Caco-2 (cell line): ENCODE data around the gene KRTAP10-4. TPM values are rescaled to one million over a fixed set of nuclear protein-coding genes. Genes with fewer than 3 reads are reported as not detected.
"Not testable (repeated sequence)": the region's sequence is repeated elsewhere in the genome, so short reads cannot be mapped to it uniquely, and the experiment has no call there.

Source experiments
- BruUV-seq: library from RNA; stranded (reverse); fragments of 400-500 nt; replicated peaks from 2 replicates; lab custom pipeline; 2021; lab: Mats Ljungman, UMichigan
- CTCF ChIA-PET: fragments of 300-600 bp; sonication (Branson Sonifier 250); formaldehyde crosslinking; loops from one replicate; lab custom pipeline; 2022; ENCODE audit warnings: antibody characterized with exemption; lab: Charles Lee
- POLR2A ChIA-PET: fragments of 300-600 bp; sonication (Branson Sonifier 250); formaldehyde crosslinking; loops from one replicate; lab custom pipeline; 2022; ENCODE audit warnings: antibody characterized with exemption; lab: Charles Lee
- DNase-seq, 2 experiments: peaks; one replicate each; pipeline versions ENCODE4 v3.0.0 to v3.0.0-alpha.2; 2020 to 2022
- H3K27me3 ChIP-seq: replicated peaks from 2 replicates; pipeline ENCODE4 v1.6.0; 2011; ENCODE audit warnings: low read length; ENCODE audit not compliant: control insufficient read depth, insufficient read depth
- H3K36me3 ChIP-seq: 2 replicates; pipeline ENCODE4 v1.5.1; 2011; ENCODE audit warnings: low read length; ENCODE audit not compliant: control insufficient read depth, insufficient read depth
- H3K4me1 ChIP-seq: fragments of 250-450 bp; sonication (Bioruptor Pico); 2 replicates; pipeline ENCODE4 v1.5.1; 2020; ENCODE audit warnings: mild to moderate bottlenecking
- H3K4me3 ChIP-seq: 2 replicates; pipeline ENCODE4 v1.5.1; 2011; ENCODE audit warnings: low read depth, mild to moderate bottlenecking, control low read depth, low read length
- H3K9me3 ChIP-seq: fragments of 250-450 bp; sonication (Bioruptor Pico); 2 replicates; pipeline ENCODE4 v1.5.1; 2020; ENCODE audit warnings: mild to moderate bottlenecking, moderate library complexity
- H3K27ac Mint-ChIP-seq: one replicate; pipeline ENCODE4 v1.8.0; 2022; ENCODE audit warnings: mixed read lengths; ENCODE audit not compliant: unreplicated experiment
- H3K27me3 Mint-ChIP-seq: one replicate; pipeline ENCODE4 v1.8.0; 2022; ENCODE audit warnings: mixed read lengths; ENCODE audit not compliant: insufficient read depth, unreplicated experiment
- H3K36me3 Mint-ChIP-seq: one replicate; pipeline ENCODE4 v1.8.0; 2022; ENCODE audit warnings: mild to moderate bottlenecking, mixed read lengths; ENCODE audit not compliant: insufficient read depth, unreplicated experiment
- H3K4me1 Mint-ChIP-seq: one replicate; pipeline ENCODE4 v1.8.0; 2022; ENCODE audit warnings: low read depth, mixed read lengths; ENCODE audit not compliant: unreplicated experiment
- H3K4me3 Mint-ChIP-seq: one replicate; pipeline ENCODE4 v1.8.0; 2022; ENCODE audit warnings: mild to moderate bottlenecking, moderate library complexity, mixed read lengths; ENCODE audit not compliant: unreplicated experiment
- H3K9me3 Mint-ChIP-seq: one replicate; pipeline ENCODE4 v1.8.0; 2022; ENCODE audit warnings: mixed read lengths; ENCODE audit not compliant: unreplicated experiment
- CTCF ChIP-seq, 2 experiments: fragments of 200-600 bp in 1 of 2; IDR thresholded peaks; 1 replicate in 1 of 2; 2 replicates in 1 of 2; pipeline versions ENCODE4 v1.5.1 to v1.8.0; 2011 to 2022; ENCODE audit warnings: antibody characterized with exemption in 1 of 2, control low read depth in 1 of 2, inconsistent platforms in 1 of 2, low read depth in 1 of 2, low read length in 1 of 2, mild to moderate bottlenecking in 1 of 2, moderate library complexity in 1 of 2; ENCODE audit not compliant: insufficient read depth in 1 of 2, severe bottlenecking in 1 of 2, unreplicated experiment in 1 of 2
- intact Hi-C: fragments of 100-400 bp; cut with micrococcal nuclease; formaldehyde crosslinking; loops from one replicate; pipeline ENCODE4 v1.10.0; 2022; ENCODE audit not compliant: unreplicated experiment
- total RNA-seq: library from RNA; stranded (reverse); gene quantifications from 2 replicates; pipeline ENCODE4 v1.2.3, GENCODE V29; 2022

Gene KRTAP10-4
- total RNA-seq, 1 experiment from 2014 or later: not detected

GRCh38 chr21:44579833-44580144 is 6.3 kb downstream of the KRTAP10-4 start:
- Mint-ChIP-seq H3K4me3 (no peak overlapping the region), H3K27me3 (no peaks in the 10 kb centered on the region), H3K9me3 (peaks cover 54% of the 10 kb centered on the region), H3K4me1 (peaks cover 4% of the 10 kb centered on the region), H3K36me3 (peaks cover 5% of the 10 kb centered on the region), H3K27ac (no peak overlapping the region)
- Histone ChIP-seq H3K36me3 (no peaks in the 10 kb centered on the region), H3K4me3 (no peak overlapping the region), H3K9me3 (peaks cover 18% of the 10 kb centered on the region), H3K27me3 (no peaks in the 10 kb centered on the region), H3K4me1 (no peaks in the 10 kb centered on the region)
- CTCF ChIA-PET: no interaction called here
- intact Hi-C loops: no loop called here
- no peak for DNase-seq
- POLR2A ChIA-PET: no interaction called here
- no peak for TF ChIP-seq CTCF (IDR thresholded peaks at IDR 0.05; ENCODE audit: insufficient read depth in 1 of 2, low read depth in 1 of 2, low read length in 1 of 2, severe bottlenecking in 1 of 2, unreplicated experiment in 1 of 2)
- no TSS peak for BruUV-seq

GRCh38 chr21:44580231-44580821 is 6.8 kb downstream of the KRTAP10-4 start, which contains the start of gene KRTAP10-5:
Gene KRTAP10-5 (minus strand): TSS chr21:44580604. CDS start chr21:44580578, 26 bp downstream.
- H3K27me3 Mint-ChIP-seq, H3K27ac Mint-ChIP-seq, H3K27me3 ChIP-seq, H3K4me3 ChIP-seq, H3K4me1 ChIP-seq, H3K4me3 Mint-ChIP-seq, H3K4me1 Mint-ChIP-seq, H3K36me3 Mint-ChIP-seq, H3K36me3 ChIP-seq, intact Hi-C loops, BruUV-seq, DNase-seq, POLR2A ChIA-PET, CTCF ChIA-PET: not testable (repeated sequence)
- H3K9me3 ChIP-seq: peaks cover 18% of the 10 kb centered on the region
- peaks cover 54% of the 10 kb centered on the region for H3K9me3 Mint-ChIP-seq

GRCh38 chr21:44581158-44581557 is 7.6 kb downstream of the KRTAP10-4 start:
- peaks cover 5% of the 10 kb centered on the region for H3K36me3 Mint-ChIP-seq
- ChIA-PET POLR2A (no interaction called here), CTCF (no interaction called here)
- H3K36me3 ChIP-seq: no peaks in the 10 kb centered on the region
- no peaks in the 10 kb centered on the region for H3K4me1 Mint-ChIP-seq
- BruUV-seq: no TSS peak
- no peaks in the 10 kb centered on the region for H3K4me1 ChIP-seq
- TF ChIP-seq CTCF (IDR thresholded peaks at IDR 0.05; ENCODE audit: insufficient read depth in 1 of 2, low read depth in 1 of 2, low read length in 1 of 2, severe bottlenecking in 1 of 2, unreplicated experiment in 1 of 2): no peak
- intact Hi-C loops: no loop called here
- H3K27me3 ChIP-seq: no peaks in the 10 kb centered on the region
- H3K9me3 Mint-ChIP-seq: peaks cover 54% of the 10 kb centered on the region
- no peak overlapping the region for H3K27ac Mint-ChIP-seq
- DNase-seq: no peak
- H3K4me3 ChIP-seq: no peak overlapping the region
- no peak overlapping the region for H3K4me3 Mint-ChIP-seq
- peaks cover 18% of the 10 kb centered on the region for H3K9me3 ChIP-seq
- peaks cover 6% of the 10 kb centered on the region for H3K27me3 Mint-ChIP-seq
